Measurements from ENCODE around the gene DNM3. TPM values are rescaled to one million over a fixed set of nuclear protein-coding genes. Genes with fewer than 3 reads are reported as not detected.

Gene DNM3
- polyA plus RNA-seq, 1 of the 3 experiments (the other 2 are of a cell fraction) = 0.43 TPM

DNA sequence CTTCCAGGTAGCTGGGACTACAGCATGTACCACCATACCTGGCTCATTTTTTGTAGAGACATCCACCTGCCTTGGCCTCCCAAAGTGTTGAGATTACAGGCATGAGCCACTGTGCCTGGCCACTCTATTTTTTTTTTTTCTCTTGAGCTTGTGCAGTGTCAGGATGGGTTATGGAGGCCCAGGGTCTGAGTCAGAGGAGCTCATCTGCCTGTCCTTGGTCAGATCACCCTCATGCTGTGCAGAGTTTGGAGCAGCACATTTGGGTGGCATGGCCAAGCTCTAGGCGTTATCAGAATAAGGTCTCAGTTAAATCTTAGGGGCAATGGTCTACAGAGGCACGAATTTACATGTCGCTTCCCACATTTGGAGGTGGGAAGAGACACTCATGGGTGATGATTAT is 43.0 kb upstream of the DNM3 start:
- no peak overlapping the region for H3K9ac ChIP-seq
- no peak for TF ChIP-seq EP300 (IDR thresholded peaks at IDR 0.05; ENCODE audit: borderline replicate concordance in 1 of 2, low read depth in 1 of 2, low read length in 1 of 2)
- no peak for TF ChIP-seq SMC3 (IDR thresholded peaks at IDR 0.05; ENCODE audit: low read depth, low read length)
- TF ChIP-seq, protein P1, sequence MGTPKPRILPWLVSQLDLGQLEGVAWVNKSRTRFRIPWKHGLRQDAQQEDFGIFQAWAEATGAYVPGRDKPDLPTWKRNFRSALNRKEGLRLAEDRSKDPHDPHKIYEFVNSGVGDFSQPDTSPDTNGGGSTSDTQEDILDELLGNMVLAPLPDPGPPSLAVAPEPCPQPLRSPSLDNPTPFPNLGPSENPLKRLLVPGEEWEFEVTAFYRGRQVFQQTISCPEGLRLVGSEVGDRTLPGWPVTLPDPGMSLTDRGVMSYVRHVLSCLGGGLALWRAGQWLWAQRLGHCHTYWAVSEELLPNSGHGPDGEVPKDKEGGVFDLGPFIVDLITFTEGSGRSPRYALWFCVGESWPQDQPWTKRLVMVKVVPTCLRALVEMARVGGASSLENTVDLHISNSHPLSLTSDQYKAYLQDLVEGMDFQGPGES (IDR thresholded peaks at IDR 0.05; ENCODE audit: low read depth, low read length) = no peak
- TF ChIP-seq TAF1 (IDR thresholded peaks at IDR 0.05; ENCODE audit: borderline replicate concordance, low read depth, low read length) = no peak
- TF ChIP-seq MEF2A (IDR thresholded peaks at IDR 0.05; ENCODE audit: borderline replicate concordance, low read depth) = no peak
- no peak for TF ChIP-seq YY1 (IDR thresholded peaks at IDR 0.05; ENCODE audit: low read depth)
- TF ChIP-seq GATA2 (CRISPR knock-in tag; IDR thresholded peaks at IDR 0.05) = no peak
- no peak for TF ChIP-seq RXRA (IDR thresholded peaks at IDR 0.05; ENCODE audit: borderline replicate concordance, low read depth)
- TF ChIP-seq RAD21 (IDR thresholded peaks at IDR 0.05; ENCODE audit: low read length) = no peak
- no peak for TF ChIP-seq NFIC (IDR thresholded peaks at IDR 0.05; ENCODE audit: borderline replicate concordance)
- TF ChIP-seq TCF12 (IDR thresholded peaks at IDR 0.05) = no peak
- TF ChIP-seq EZH2phosphoT487 (IDR thresholded peaks at IDR 0.05; ENCODE audit: borderline replicate concordance, low read depth) = no peak
- TF ChIP-seq CHD2 (IDR thresholded peaks at IDR 0.05; ENCODE audit: low read length, partially characterized antibody) = no peak
- no peak for TF ChIP-seq MXI1 (IDR thresholded peaks at IDR 0.05; ENCODE audit: low read depth, low read length)
- no peak for TF ChIP-seq RCOR1 (IDR thresholded peaks at IDR 0.05; ENCODE audit: low read length)
- TF ChIP-seq, protein P2, sequence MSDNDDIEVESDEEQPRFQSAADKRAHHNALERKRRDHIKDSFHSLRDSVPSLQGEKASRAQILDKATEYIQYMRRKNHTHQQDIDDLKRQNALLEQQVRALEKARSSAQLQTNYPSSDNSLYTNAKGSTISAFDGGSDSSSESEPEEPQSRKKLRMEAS (IDR thresholded peaks at IDR 0.05; ENCODE audit: low read depth) = no peak
- TF ChIP-seq SIN3A (IDR thresholded peaks at IDR 0.05; ENCODE audit: borderline replicate concordance, low read depth, low read length) = no peak
- TF ChIP-seq TEAD4 (IDR thresholded peaks at IDR 0.05; ENCODE audit: borderline replicate concordance, insufficient read depth) = no peak
- ChIA-PET POLR2A (no interaction called here), CTCF (interaction anchor here (0.5 to 17.4 kb wide), 5 partner anchors 12 to 368 kb away, joined by 3 to 413 read pairs (median 3); partner anchors contain the start of gene METTL13)
- no peak for DNase-seq
- H2AFZ ChIP-seq (ENCODE audit: low read depth) = no peak overlapping the region
- peaks cover 0 to 9% of the 10 kb centered on the region in 2 experiments; a peak in 1 of 4 replicates for H3K4me1 ChIP-seq (ENCODE audit: control insufficient read depth in 1 of 2, insufficient read depth in 2 of 2, low read depth in 1 of 2, low read length in 1 of 2)
- no peak overlapping the region for H3K4me2 ChIP-seq
- H3K9me2 ChIP-seq = no peaks in the 10 kb centered on the region
- H3K4me3 ChIP-seq (ENCODE audit: low read depth in 2 of 2, low read length in 1 of 2) = no peak overlapping the region
- H3K9me3 ChIP-seq = no peaks in the 10 kb centered on the region
- H3K27ac ChIP-seq (ENCODE audit: low read depth in 2 of 2, low read length in 1 of 2) = no peak overlapping the region
- H3K27me3 ChIP-seq (ENCODE audit: insufficient read depth) = no peaks in the 10 kb centered on the region
- peaks cover 31 to 44% of the 10 kb centered on the region in 2 experiments for H3K36me3 ChIP-seq (replicated peaks in 1 of 2; ENCODE audit: control insufficient read depth in 1 of 2, insufficient read depth in 2 of 2, low read length in 1 of 2)
- WGBS (ENCODE audit: low lambda C conversion rate) = 97% methylated on average over 3 of the region's 3 CpGs
- peaks cover 11% of the 10 kb centered on the region for H3F3A ChIP-seq (replicated peaks; ENCODE audit: insufficient read depth)
- H4K20me1 ChIP-seq (ENCODE audit: insufficient read depth) = no peaks in the 10 kb centered on the region
- peaks cover 10% of the 10 kb centered on the region; the same call in 1 of the 2 replicates for H3K79me2 ChIP-seq (ENCODE audit: insufficient read depth)

DNA sequence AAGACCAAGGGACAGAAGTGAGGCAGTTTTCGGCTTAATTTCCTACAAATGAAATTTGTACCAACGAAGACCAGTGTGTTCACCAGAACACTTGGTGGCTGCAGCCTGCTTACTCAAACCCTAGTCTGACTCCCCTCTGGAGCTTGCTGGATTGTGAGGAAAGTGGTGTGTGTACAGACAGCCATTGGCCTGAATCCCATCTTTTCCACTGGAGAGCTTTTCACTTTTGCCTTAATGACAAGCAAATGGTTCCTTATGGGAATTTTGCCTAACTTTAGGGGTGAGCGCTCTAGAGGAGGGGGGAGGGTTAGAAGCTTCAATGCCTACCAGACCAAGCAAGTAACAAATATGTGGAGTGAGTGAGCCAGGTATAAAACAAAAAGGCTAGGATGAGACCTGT is 42.5 kb upstream of the DNM3 start:
- DNase-seq = no peak
- no peaks in the 10 kb centered on the region for H3K27me3 ChIP-seq (ENCODE audit: insufficient read depth)
- peaks cover 0 to 6% of the 10 kb centered on the region in 2 experiments; a peak in 1 of 4 replicates for H3K4me1 ChIP-seq (ENCODE audit: control insufficient read depth in 1 of 2, insufficient read depth in 2 of 2, low read depth in 1 of 2, low read length in 1 of 2)
- 96% methylated on average over 3 of the region's 3 CpGs for WGBS (ENCODE audit: low lambda C conversion rate)
- POLR2A ChIA-PET = no interaction called here
- no peaks in the 10 kb centered on the region for H4K20me1 ChIP-seq (ENCODE audit: insufficient read depth)
- H3K9ac ChIP-seq = no peak overlapping the region
- H3K9me3 ChIP-seq = no peaks in the 10 kb centered on the region
- no peak overlapping the region for H3K4me2 ChIP-seq
- peaks cover 7% of the 10 kb centered on the region; the same call in 1 of the 2 replicates for H3K79me2 ChIP-seq (ENCODE audit: insufficient read depth)
- no peaks in the 10 kb centered on the region for H3K9me2 ChIP-seq
- peaks cover 29 to 40% of the 10 kb centered on the region in 2 experiments for H3K36me3 ChIP-seq (replicated peaks in 1 of 2; ENCODE audit: control insufficient read depth in 1 of 2, insufficient read depth in 2 of 2, low read length in 1 of 2)
- peaks cover 8% of the 10 kb centered on the region for H3F3A ChIP-seq (replicated peaks; ENCODE audit: insufficient read depth)
- CTCF ChIA-PET = interaction anchor here (0.6 to 17.4 kb wide), 4 partner anchors 12 to 428 kb away, joined by 3 to 413 read pairs (median 38); partner anchors contain the start of gene METTL13
- no peak overlapping the region for H3K4me3 ChIP-seq (ENCODE audit: low read depth in 2 of 2, low read length in 1 of 2)
- no peak overlapping the region for H2AFZ ChIP-seq (ENCODE audit: low read depth)
- H3K27ac ChIP-seq (ENCODE audit: low read depth in 2 of 2, low read length in 1 of 2) = no peak overlapping the region
- TF ChIP-seq RAD21 (IDR thresholded peaks at IDR 0.05; ENCODE audit: low read length) (no peak), FOXM1 (IDR thresholded peaks at IDR 0.05; ENCODE audit: low read depth) (no peak), FOSL2 (IDR thresholded peaks at IDR 0.05; ENCODE audit: borderline replicate concordance, low read depth) (no peak), NRF1 (IDR thresholded peaks at IDR 0.05; ENCODE audit: low read depth, low read length) (no peak), FOXJ3 (CRISPR knock-in tag; IDR thresholded peaks at IDR 0.05) (no peak), NFIC (IDR thresholded peaks at IDR 0.05; ENCODE audit: borderline replicate concordance) (no peak), GATA2 (CRISPR knock-in tag; IDR thresholded peaks at IDR 0.05) (no peak)
- TF ChIP-seq, protein P2 (IDR thresholded peaks at IDR 0.05; ENCODE audit: low read depth) = no peak
- TF ChIP-seq, protein P3, sequence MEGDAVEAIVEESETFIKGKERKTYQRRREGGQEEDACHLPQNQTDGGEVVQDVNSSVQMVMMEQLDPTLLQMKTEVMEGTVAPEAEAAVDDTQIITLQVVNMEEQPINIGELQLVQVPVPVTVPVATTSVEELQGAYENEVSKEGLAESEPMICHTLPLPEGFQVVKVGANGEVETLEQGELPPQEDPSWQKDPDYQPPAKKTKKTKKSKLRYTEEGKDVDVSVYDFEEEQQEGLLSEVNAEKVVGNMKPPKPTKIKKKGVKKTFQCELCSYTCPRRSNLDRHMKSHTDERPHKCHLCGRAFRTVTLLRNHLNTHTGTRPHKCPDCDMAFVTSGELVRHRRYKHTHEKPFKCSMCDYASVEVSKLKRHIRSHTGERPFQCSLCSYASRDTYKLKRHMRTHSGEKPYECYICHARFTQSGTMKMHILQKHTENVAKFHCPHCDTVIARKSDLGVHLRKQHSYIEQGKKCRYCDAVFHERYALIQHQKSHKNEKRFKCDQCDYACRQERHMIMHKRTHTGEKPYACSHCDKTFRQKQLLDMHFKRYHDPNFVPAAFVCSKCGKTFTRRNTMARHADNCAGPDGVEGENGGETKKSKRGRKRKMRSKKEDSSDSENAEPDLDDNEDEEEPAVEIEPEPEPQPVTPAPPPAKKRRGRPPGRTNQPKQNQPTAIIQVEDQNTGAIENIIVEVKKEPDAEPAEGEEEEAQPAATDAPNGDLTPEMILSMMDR (IDR thresholded peaks at IDR 0.05) = no peak
- TF ChIP-seq, protein P4, sequence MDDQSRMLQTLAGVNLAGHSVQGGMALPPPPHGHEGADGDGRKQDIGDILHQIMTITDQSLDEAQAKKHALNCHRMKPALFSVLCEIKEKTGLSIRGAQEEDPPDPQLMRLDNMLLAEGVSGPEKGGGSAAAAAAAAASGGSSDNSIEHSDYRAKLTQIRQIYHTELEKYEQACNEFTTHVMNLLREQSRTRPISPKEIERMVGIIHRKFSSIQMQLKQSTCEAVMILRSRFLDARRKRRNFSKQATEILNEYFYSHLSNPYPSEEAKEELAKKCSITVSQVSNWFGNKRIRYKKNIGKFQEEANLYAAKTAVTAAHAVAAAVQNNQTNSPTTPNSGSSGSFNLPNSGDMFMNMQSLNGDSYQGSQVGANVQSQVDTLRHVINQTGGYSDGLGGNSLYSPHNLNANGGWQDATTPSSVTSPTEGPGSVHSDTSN (IDR thresholded peaks at IDR 0.05) = no peak
